ENCODE measurements around the gene CFAP47.
"Not testable (repeated sequence)": the region's sequence is repeated elsewhere in the genome, so short reads cannot be mapped to it uniquely, and the experiment has no call there.

CFAP47 gene, protein sequence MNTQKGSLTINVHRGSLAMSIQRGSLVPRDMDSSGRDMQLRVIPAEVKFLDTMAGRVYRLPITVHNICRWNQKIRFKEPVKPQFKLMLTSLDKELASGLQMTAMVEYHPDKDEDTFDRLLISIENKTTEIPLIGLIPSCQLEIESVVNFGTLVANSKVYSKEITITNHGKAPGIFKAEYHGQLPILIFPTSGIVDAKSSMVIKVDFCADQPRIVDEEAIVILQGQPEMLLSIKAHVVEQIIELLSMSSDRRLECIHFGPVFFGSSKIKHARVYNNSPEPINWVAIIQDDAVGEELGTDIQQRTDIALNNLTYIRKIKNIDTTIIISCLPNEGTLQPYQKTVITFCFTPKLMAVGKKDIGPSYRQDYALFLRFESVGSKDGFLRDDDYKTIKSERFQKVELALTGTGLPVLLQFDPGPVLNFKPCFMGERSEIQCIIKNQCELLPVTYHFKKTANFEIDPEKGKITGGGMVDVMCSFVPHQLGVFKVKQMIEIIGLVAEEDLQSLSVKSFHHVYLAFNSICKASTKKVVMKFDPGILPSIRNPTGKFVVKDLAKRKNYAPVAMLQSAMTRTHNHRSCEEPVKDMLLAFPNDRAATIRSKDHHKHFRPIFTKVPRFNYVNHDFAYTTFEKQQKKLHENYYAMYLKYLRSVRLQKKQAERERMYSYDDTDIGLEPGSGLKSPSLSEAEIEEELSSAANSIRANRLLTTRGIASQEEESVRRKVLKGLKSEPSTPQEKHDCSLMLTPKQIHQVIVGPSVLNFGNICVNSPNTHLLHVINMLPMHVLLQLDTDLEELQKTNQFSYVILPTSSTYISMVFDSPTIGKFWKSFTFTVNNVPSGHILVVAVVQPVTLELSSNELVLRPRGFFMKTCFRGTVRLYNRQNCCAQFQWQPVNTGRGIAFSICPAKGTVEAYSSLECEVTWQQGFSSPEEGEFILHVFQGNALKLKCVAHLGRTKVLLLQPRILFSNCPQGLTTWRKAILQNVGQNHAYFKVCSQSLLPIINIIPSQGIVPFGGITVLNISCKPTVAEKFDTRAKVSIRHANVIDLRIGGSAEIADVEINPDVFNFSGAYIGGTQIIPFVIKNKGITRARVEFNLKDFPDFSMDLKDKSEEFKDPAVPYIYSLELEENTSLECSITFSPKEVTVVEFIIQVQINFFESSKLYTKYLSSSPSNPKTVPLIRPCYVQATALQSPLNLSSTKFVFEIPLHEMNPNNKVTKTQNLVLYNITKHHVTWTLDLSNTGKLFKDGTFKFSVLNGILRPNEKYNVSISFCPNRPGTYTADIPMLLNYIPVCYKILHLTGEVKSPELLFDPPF (N-terminal part only)

GRCh38 chrX:35919536-35920309, at the start of gene CFAP47:
CFAP47 (plus strand) TSS chrX:35919734; CDS start chrX:35919800, 66 bp downstream.
- DNase-seq (ENCODE audit: low read depth) = no peak

- no peak for DNase-seq (ENCODE audit: low read depth)
Measured at GRCh38 chrX:35880601-35881000, 38.9 kb upstream of the CFAP47 start.

GRCh38 chrX:35886135-35886534, 33.4 kb upstream of the CFAP47 start:
- no peak for DNase-seq (ENCODE audit: low read depth)

- no peak for DNase-seq (ENCODE audit: low read depth)
Measured at GRCh38 chrX:35890699-35891098, 28.8 kb upstream of the CFAP47 start.

DNA sequence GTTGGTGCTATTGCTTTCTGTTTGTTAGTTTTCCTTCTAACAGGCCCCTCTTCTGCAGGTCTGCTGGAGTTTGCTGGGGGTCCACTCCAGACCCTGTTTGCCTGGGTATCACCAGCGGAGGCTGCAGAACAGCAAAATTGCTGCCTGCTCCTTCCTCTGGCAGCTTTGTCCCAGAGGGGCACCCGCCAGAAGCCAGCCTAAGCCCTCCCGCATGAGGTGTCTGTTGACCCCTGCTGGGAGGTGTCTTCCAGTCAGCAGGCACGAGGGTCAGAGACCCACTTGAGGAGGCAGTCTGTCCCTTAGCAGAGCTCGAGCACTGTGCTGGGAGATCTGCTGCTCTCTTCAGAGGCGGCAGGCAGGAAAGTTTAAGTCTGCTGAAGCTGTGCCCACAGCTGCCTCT, 67.3 kb downstream of the CFAP47 start:
- not testable (repeated sequence) for DNase-seq (ENCODE audit: low read depth)

- no peak for DNase-seq (ENCODE audit: low read depth)
Measured at GRCh38 chrX:36007207-36007606, 87.7 kb downstream of the CFAP47 start.

GRCh38 chrX:36019125-36019524, 99.6 kb downstream of the CFAP47 start:
- DNase-seq (ENCODE audit: low read depth) = no peak

- DNase-seq (ENCODE audit: low read depth) = no peak
Measured at GRCh38 chrX:36035550-36035949, 116.0 kb downstream of the CFAP47 start.

DNA sequence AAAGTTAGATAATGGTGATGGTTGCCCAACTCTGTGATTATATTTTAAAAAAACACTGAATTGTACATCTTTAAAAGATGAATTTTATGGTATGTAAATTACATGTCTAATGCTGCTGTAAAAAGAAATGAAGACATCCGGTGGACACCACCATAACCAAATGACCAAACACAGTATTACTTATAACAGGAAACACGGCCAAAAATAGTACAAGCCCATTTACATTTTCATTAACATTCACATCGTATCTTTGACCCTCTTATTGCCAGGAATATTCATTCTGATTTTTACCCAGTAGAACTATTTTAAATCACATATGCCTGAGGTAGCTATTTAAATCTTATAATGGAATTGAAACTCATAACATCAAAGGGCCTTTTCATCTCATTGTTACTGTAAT, 143.2 kb downstream of the CFAP47 start:
- DNase-seq (ENCODE audit: low read depth) = no peak

DNA sequence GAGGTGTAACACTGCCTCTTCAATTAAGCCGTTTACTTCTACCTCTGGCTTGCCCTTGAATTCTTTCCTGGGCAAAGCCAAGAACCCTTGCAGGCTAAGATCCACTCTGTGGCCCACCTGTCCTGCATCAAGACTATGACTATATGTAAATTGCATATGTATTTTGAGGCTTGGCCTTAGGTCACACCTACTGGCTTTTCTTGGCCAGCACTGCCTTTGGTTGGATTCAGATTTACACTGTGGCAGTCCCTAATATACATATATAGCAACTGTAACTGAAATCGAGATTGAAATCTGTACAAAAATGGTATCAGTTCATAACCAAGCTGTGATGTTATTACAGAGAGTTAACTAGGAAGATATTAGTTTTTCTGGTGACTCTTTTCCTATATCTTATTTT, 151.5 kb downstream of the CFAP47 start:
- no peak for DNase-seq (ENCODE audit: low read depth)

GRCh38 chrX:36075009-36075408, 155.5 kb downstream of the CFAP47 start:
- DNase-seq (ENCODE audit: low read depth) = not testable (repeated sequence)

DNA sequence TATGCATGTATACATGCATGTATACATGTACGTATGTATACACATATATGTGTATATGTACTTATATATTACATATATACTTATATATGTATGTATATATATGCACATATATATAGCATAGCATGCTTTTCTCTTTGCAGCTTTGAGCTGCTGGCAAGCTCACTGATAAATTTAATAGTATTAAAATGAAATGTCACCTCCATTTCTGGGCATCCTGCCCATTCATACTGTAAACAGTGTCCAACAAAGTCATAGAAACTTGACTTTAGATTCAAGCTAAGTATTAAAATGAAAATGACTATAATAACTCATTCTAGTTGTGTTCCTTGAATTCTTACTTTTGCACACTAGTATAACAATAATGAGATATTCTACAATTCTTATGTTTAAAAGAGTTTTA, 163.7 kb downstream of the CFAP47 start:
- DNase-seq (ENCODE audit: low read depth) = no peak

- DNase-seq (ENCODE audit: low read depth) = no peak
Measured at GRCh38 chrX:36087366-36087765, 167.8 kb downstream of the CFAP47 start.

DNA sequence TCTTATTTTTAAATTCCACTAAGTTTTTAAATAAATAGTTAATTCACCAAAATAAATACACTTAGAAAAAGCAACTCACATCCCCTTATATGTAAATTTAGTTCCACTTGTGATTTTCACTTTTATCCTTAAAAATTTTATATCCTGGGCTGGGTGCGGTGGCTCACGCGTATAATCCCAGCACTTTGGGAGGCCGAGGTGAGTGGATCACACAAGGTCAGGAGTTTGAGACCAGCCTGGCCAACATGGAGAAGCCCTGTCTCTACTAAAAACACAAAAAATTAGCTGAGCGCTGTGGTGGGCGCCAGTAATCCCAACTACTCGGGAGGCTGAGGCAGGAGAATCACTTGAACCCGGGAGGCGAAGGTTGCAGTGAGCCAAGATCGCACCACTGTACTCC, 169.4 kb downstream of the CFAP47 start:
- not testable (repeated sequence) for DNase-seq (ENCODE audit: low read depth)

DNA sequence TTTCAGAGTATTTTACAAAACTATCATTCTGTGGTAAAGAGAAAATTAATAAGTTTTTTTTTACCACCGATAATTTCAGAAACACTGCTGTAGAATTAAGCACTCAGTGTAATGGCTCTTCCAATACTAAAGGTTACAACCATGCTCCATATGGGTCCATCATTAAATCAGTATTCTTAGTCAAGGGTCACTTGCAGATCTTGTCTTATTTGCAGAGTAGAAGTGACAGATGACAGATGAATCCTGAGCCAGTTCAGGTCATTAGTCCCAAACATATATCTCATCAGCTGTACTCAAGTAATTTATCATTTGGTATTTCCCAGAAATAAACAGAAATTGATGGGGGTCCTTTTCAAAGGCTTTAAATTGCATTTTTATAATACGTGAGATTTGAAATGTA, 182.9 kb downstream of the CFAP47 start:
- no peak for DNase-seq (ENCODE audit: low read depth)

DNA sequence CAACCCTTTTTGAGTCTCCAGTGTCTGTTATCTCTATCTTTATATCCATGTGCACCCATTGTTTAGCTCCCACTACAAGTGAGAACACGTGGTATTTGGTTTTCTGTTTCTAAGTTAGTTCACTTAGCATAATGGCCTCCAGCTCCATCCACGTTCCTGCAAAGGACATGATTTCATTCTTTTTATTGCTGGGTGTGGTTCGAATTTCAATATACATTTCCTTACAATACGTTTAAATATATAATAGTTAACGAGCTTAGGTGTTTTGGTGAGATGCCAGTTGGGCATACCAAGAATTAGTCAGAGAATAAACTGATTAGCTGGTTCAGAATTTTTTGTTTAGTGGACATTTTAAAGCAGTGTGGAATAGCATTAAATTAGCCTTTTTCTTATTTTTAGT, 196.7 kb downstream of the CFAP47 start:
- DNase-seq (ENCODE audit: low read depth) = no peak

GRCh38 chrX:36159254-36159653, 239.7 kb downstream of the CFAP47 start:
- no peak for DNase-seq (ENCODE audit: low read depth)

DNA sequence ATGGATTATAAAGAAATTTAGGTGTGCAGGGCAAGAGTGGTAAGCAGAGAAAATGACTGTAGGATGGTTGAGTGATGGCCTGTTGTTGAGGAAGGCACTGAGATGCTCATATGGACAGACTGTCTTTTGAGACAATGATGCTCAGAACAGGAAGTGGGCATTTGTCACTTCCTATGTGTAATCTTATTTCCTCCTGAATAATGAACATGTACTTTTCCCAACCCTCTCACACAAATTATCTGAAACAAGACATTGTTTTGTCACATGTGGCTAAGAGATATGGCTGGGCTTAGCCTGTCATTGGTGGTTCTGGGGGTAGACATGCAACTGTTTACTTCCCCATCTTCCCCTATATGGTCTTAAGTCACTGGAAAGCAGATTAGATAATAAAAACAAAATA, 240.5 kb downstream of the CFAP47 start:
- DNase-seq (ENCODE audit: low read depth) = no peak

DNA sequence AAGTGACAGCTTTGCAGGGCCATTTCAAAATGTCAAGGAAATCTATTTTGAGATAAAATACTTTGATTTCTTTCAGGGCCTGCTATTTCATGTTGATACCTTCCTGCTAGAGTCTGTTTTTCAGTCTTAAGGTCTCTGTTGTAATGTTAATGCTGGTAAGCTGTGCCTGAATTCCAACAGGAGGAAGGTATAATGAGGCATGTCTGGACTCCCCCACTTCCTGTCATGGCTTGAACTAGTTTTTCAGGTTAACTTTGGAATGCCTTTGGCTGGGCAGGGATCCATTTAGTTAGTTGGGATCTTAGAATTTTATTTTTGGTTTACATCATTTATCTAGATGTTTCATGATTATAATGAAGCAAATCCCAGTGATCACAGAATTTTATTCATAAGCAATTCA, 279.0 kb downstream of the CFAP47 start:
- DNase-seq (ENCODE audit: low read depth) = no peak

DNA sequence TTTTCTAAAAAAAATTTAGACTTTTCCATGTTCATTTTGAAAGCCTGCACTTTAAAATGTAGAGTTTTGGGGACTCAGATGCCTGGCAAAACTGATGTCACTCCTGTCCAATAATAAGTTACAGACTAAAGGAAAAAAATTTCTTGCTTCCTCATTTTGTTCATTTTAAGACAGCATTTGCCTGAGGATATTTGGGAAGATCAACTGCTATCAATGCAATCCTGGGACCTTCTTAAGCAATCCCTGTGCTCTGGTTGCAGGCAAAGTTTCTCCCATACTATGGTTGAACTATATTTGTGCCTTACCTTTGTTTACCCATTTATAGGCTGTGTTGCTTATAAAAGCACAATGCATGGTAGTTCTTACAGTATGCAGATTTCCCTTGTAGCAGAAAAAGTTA, 280.4 kb downstream of the CFAP47 start:
- no peak for DNase-seq (ENCODE audit: low read depth)

- no peak for DNase-seq (ENCODE audit: low read depth)
Measured at GRCh38 chrX:36214924-36215323, 295.4 kb downstream of the CFAP47 start.
